ENCODE measurements around the gene MMP27.
"Not testable (repeated sequence)": the region's sequence is repeated elsewhere in the genome, so short reads cannot be mapped to it uniquely, and the experiment has no call there.

The MMP27 gene

GRCh38 chr11:102733232-102733875 is 27.8 kb upstream of the MMP27 start:
- peak; percentile 96 for TF ChIP-seq CTCF (IDR thresholded peaks at IDR 0.05; ENCODE audit: insufficient read depth, low read length)
- no peak for TF ChIP-seq GABPA (IDR thresholded peaks at IDR 0.05; ENCODE audit: low read depth)
- H3K4me3 ChIP-seq (replicated peaks; ENCODE audit: insufficient read depth, low read length): no peak overlapping the region

GRCh38 chr11:102730944-102731343 is 25.4 kb upstream of the MMP27 start:
- H3K27me3 ChIP-seq (ENCODE audit: insufficient read depth, poor library complexity, severe bottlenecking); DNase-seq (ENCODE audit: low read depth in 1 of 2, low spot score in 1 of 2); H3K27ac ChIP-seq (replicated peaks); H3K4me3 ChIP-seq (replicated peaks; ENCODE audit: insufficient read depth, low read length): not testable (repeated sequence)

More at GRCh38 chr11:102733232-102733875, 27.8 kb upstream of the MMP27 start:
- DNase-seq (ENCODE audit: low read depth in 1 of 2, low spot score in 1 of 2): peak in 1 of 2 experiments; percentile 74
- Histone ChIP-seq H3K27me3 (ENCODE audit: insufficient read depth, poor library complexity, severe bottlenecking) (peaks cover 11% of the 10 kb centered on the region), H3K27ac (replicated peaks) (no peak overlapping the region)

- TF ChIP-seq SPI1 (IDR thresholded peaks at IDR 0.05; ENCODE audit: borderline replicate concordance, low read depth) (no peak), POLR2AphosphoS5 (IDR thresholded peaks at IDR 0.05; ENCODE audit: low read depth) (no peak), REST (IDR thresholded peaks at IDR 0.05; ENCODE audit: insufficient replicate concordance, low read depth) (no peak), CTCF (IDR thresholded peaks at IDR 0.05; ENCODE audit: insufficient read depth, low read length) (no peak), GABPA (IDR thresholded peaks at IDR 0.05; ENCODE audit: low read depth) (no peak)
- DNase-seq (ENCODE audit: low read depth in 1 of 2, low spot score in 1 of 2): no peak
- Histone ChIP-seq H3K4me3 (replicated peaks; ENCODE audit: insufficient read depth, low read length) (no peak overlapping the region), H3K27ac (replicated peaks) (no peak overlapping the region), H3K27me3 (ENCODE audit: insufficient read depth, poor library complexity, severe bottlenecking) (peaks cover 5% of the 10 kb centered on the region)
These were observed 24.6 kb upstream of the MMP27 start for GRCh38 chr11:102729849-102730815.

DNA sequence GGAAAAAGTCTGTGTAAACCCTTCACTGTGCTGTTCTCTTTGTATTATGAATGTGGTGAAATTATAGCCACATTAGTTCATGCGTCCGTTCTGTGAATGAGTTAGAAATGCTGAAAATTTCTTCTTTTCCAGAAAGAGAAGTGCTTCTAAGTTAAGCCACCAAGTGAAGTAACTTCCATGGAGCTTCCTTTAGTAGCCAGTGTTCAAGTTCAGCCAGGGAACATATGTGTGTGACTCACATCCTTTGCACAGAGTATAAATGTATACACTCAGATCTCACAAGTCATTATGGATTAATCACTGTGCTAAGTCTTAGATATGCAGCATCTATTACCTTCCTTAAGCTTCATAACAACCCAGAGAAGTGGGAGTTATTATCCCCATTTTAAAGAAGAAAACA is 22.3 kb upstream of the MMP27 start:
- Histone ChIP-seq H3K27ac (replicated peaks) (no peak overlapping the region; the same call in 1 of the 2 replicates), H3K4me3 (replicated peaks; ENCODE audit: insufficient read depth, low read length) (no peak overlapping the region), H3K27me3 (ENCODE audit: insufficient read depth, poor library complexity, severe bottlenecking) (peaks cover 2% of the 10 kb centered on the region)
- peak; percentile 56 to 64 for DNase-seq (ENCODE audit: low read depth in 1 of 2, low spot score in 1 of 2)
- TF ChIP-seq SPI1 (IDR thresholded peaks at IDR 0.05; ENCODE audit: borderline replicate concordance, low read depth): peak; percentile 66
- no peak for TF ChIP-seq POLR2AphosphoS5 (IDR thresholded peaks at IDR 0.05; ENCODE audit: low read depth)

GRCh38 chr11:102724904-102725500 is 19.4 kb upstream of the MMP27 start, which contains the start of gene MMP8:
MMP8 (minus strand) TSS chr11:102724954; CDS start chr11:102724855, 99 bp downstream.
- no peak for TF ChIP-seq CTCF (IDR thresholded peaks at IDR 0.05; ENCODE audit: insufficient read depth, low read length)
- no peak for TF ChIP-seq GABPA (IDR thresholded peaks at IDR 0.05; ENCODE audit: low read depth)
- TF ChIP-seq POLR2AphosphoS5 (IDR thresholded peaks at IDR 0.05; ENCODE audit: low read depth): no peak
- TF ChIP-seq SPI1 (IDR thresholded peaks at IDR 0.05; ENCODE audit: borderline replicate concordance, low read depth): no peak
- no peak for TF ChIP-seq REST (IDR thresholded peaks at IDR 0.05; ENCODE audit: insufficient replicate concordance, low read depth)
- DNase-seq (ENCODE audit: low read depth in 1 of 2, low spot score in 1 of 2): no peak
- H3K27me3 ChIP-seq (ENCODE audit: insufficient read depth, poor library complexity, severe bottlenecking): no peaks in the 10 kb centered on the region
- no peak within 1 kb of the TSS for H3K27ac ChIP-seq (replicated peaks)
- no peak within 1 kb of the TSS for H3K4me3 ChIP-seq (replicated peaks; ENCODE audit: insufficient read depth, low read length)

All from HL-60 (cell line).